Fibroblast of upper back skin (primary cell): ENCODE data around the gene PDE6C.
A peak's percentile ranks its signal among the peaks of the same experiment; 100 is the strongest.

Experiments used
- DNase-seq: peaks from one replicate; pipeline ENCODE4 v3.0.0-alpha.2; 2013

Gene PDE6C

DNA sequence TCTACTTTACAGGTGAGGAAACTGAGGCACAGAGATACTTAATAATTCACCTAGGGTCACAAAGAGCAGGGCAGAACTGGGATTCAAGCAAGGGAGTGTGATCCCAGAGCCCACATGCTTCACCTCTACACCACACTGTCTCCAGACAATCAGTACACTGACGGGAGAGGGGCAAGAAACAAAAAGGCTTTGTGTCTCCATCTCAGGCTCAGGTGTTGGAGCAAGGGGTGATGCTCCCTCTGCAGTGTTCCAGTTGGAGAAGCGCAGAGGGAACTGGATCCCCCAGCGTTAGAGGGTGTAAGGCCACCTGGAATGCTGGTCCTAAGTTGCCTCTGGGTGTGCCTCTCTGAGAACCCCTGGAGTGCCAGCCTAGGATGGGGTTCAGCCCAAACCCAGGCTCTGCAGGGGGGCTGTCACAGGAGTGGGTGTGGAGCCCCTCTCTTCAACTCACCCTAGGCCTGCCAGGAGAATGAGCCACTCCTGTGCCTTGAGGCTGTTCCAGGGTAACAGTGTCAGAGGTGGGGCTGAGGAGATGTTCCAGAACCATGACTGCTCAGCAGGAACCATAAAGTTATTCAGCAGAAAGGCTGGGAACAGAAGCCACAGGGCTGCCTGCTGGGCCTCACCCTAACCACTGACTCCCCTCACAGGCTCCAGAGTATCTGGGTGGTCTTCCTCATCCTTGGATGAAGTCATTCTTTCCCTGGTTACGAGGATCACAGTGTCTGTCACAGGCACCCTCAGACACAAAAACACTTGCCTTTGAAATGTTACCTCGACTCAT, 16.8 kb upstream of the PDE6C start:
- peak; percentile 12 for DNase-seq

DNA sequence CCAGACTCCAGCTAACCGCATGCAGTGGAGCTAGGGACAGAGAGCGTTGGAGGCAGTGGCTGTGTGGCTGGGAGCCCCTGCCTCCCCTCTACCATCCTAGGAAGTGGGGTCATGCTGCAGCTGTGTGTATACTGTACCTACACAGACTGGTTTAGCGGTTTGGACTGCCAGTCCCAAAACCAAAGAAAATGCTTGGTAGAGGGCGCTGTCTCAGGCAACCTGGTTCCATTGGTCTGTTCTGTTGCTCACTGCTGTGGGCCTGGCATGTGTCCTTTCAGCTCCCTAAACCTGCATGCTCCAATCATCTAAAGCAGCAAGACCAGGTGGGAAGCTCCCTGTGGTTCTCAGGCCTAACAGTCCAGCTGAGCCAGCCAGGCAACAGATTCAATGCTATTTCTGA, 15.8 kb upstream of the PDE6C start:
- no peak for DNase-seq

DNA sequence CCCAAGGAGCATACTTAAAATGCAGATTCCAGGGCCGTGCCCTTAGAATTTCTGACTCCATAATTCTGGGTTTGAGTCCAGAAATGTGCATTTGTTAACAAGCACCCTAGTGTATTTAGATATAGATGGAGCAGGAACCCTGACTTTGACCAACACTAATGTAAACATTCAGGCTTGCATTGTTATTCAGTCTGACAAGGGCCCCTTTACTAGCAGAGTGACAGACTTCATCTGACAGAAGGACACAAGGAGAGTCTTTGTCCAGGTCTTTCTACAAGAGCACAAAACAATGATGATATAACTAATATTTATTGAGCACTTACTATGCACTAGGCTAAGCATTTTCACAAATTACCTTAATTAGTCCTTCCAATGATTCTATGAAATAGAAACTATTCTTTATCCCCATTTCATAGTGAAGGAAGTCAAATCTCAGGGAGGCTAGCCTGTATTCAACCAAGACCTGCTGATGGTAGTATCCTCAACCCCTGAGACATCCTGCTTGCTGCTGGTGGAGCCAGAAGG, 15.2 kb upstream of the PDE6C start:
- DNase-seq, result no peak

- no peak for DNase-seq
Observed at GRCh38 chr10:93598157-93598556, 14.2 kb upstream of the PDE6C start.

DNA sequence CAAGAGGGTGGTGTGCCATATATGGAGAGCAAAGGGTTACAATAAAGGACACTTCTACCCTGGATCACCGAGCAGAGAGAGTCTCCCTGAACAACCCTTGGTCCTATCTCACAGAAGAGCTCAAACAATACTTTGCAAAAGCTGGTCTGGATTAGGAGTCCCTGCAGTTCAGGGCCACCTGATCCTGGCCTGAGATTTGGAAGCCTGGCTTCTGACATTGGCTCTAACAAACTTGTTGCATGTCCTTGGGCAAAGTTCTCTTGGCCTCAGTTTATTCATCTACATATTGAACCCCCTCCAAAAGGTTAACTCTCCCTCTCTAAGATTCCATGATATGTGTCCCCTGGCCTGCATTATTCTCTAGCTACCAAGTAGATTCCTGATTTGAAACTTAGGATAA, 13.0 kb upstream of the PDE6C start:
- no peak for DNase-seq

GRCh38 chr10:93599778-93600177, 12.6 kb upstream of the PDE6C start:
- no peak for DNase-seq

DNA sequence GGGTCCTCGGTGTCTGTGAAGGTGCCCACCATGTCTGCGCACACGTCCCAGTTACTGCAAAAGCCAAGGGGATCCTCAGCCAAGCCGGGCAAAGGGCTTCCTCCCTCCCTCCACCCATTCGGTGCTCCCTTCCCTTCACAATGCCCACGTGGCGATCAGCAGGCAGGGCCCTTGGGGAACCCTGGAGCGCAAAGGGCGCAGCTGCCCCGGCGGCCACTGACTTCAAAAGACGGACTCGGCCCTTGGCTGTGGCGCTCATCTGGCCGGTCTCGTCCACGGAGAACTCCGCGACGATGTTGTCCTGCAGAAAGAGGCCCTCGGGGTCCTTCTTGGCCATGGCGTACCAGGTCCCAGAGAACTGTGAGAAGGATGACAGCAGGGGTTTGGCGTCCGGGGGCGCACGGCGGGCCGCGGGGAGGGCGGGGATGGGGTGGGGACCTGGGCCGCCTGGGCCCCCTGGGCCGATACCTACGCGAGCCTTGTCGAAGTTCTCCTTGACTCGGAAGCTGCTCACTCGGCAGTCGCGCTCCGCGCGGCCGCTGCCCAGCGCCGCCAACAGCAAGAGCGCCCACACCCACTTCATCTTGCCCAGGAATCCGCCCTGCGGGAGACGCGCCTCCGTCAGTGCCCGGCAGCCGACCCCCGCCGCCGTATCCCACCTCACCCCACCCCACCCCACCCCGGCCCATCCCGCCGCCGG, 11.7 kb upstream of the PDE6C start:
- DNase-seq, result peak; percentile 27

- DNase-seq, result no peak
Observed at GRCh38 chr10:93601146-93601773, 11.1 kb upstream of the PDE6C start, which contains the start of gene RBP4. Gene RBP4, minus strand, starts transcription at chr10:93601235. Its CDS starts 207 bp downstream, at chr10:93601028.

DNA sequence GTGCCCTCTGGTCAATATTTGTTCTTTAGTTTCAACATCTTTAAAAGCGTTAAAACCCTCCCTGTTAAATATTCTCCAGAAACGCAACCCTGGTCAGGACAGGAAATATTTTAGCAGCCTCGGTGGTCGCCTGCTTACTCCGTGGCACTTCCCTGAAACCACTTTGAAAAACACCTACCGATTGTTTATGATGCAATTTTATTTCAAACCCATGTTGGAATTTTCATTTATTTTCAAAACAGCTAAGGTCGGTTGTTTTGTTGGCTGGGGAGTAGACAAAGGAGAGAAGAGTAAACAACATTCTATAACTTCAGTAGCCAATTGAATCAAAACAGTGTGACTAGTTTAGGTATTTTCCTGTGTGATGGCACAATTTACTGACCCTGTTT, 10.6 kb upstream of the PDE6C start:
- DNase-seq, result no peak

DNA sequence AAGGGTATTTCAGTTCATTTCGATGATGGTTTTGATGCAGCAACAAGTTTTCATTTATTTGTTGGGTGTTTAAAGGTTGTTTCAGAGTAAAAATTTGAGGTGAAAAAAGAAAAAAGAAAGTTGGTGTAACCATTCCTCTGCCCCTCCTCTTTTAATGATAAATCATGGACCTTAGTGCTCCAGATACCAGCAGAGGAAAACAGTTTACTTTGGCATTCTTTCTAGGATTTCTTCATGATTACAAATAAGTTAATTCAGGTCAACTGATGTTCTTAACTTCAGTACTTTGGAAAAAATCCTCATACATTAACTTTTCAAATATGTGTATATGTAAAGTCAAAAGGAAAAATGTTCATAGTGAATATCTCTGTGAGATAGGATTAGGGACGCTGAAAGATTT, 9.3 kb upstream of the PDE6C start:
- DNase-seq, result no peak

DNA sequence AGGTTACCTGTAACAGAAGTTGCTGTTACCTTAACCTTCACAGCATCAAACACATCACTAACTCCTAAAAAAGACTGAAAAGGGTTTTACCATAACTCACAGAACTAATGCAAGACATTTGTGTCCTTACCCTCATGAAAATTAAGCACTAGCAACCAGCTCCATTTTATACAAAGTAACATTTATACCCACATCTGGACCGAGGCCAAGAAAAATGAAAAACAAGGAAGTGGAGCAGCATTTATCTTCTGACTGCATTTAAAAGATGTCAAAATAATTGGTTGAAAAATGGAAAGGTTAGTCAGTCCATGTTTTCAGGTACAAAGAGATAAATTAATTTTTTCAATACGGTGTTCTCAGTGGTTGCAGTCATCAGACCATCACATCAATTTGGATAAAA, 8.2 kb upstream of the PDE6C start:
- DNase-seq, result no peak

GRCh38 chr10:93608421-93608820, 3.9 kb upstream of the PDE6C start:
- DNase-seq, result no peak

GRCh38 chr10:93613126-93613525, 789 bp downstream of the PDE6C start:
- DNase-seq, result no peak

DNA sequence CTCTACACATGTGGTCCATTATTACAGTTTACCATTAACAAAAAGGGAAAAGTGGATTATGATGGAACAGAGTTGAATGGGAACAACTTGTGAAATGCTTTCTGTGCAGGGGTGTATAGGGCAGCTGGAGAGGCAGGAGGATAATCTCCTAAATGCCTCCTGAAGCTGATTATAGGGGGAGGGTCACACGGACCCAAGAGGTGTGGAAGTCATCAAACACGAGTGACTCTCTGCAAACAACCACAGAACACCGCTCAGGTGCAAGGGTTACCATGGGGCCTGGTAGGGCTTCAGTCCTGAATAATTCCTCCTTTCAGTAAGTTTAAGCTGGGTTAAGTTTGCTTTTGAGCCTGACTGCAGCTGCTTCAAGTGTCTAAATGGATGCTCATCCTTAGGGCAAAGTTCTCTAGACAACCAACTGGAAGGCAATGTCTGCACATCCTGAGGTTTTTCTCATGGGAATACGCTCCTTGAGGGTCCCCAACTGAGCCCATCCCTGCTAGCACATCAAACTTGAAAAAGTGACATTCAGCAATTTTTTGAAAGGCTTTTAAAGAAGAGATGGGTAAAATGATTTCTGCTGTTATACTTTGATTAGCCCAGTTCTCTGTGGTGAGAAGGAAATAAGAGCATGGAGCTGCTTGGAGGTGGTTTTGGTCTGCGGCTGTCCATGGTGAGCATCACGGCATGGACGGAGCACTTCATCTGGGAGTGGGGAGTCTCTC, 1.9 kb downstream of the PDE6C start:
- DNase-seq, result no peak

DNA sequence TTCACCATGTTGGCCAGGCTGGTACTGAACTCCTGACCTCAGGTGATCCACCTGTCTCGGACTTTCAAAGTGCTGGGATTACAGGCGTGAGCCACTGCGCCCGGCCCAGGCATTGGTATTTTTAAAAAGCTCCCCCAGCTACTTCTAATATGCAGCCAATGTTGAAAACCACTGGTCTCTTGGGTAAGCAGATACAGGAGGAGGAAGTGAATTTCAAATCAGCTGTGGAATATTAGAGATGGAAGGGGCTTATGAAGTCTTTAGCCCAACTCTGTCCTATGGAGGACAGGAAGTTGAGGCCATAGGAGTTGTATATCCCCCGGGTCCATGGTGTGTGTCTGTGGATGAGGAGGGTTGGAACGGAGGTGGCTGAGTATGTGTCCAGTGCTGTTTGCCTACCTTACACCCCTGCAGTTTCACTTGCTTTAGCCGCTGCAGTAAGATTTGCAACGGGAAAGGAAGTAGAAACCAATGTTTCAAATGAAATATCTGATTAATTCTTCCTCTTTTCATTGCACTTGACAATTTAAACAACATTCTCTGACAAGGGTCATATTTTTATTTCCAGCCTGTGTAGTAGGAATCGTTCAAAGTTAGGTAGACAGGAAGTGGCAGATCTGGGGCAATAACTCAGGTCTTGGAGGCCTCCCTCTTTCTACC, 3.4 kb downstream of the PDE6C start:
- DNase-seq, result no peak

- DNase-seq, result no peak
Observed at GRCh38 chr10:93620925-93621324, 8.6 kb downstream of the PDE6C start.

DNA sequence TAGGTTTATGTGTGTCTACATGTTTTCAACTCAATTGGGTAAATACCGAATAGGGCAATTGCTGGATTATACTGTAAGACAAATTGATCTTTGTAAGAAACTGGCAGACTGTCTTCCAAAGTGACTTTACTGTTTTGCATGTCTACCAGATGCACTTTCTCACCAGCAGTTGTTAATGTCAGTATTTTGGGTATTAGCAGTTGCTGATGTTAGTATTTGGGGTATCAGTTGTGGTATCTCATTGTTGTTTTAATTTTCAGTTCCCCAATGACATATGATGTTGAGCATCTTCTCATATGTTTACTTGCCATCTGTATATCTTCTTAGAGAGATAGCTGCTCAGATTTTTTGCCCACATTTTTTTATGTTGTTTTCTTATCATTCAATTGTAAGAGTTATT, 10.6 kb downstream of the PDE6C start:
- no peak for DNase-seq

DNA sequence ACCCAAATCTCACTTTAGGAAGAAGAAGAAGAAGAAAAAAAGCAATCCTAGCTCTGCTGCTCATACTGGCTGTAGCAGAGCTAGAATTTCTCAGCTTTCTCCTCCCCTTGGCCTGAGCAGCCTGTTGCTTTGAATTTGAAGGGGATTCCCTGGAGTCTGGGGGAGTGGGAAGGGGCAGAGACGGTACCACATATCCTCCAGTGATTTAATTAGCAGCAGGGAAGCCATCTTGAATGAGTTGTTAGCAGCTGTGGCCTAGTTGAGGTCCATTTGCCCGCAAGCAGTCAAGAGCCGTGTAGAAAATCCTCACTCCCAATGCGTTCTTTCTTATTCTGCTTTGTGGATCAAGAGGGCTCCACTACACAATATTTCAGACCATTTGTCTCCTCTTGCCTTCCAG, 16.5 kb downstream of the PDE6C start:
- no peak for DNase-seq

DNA sequence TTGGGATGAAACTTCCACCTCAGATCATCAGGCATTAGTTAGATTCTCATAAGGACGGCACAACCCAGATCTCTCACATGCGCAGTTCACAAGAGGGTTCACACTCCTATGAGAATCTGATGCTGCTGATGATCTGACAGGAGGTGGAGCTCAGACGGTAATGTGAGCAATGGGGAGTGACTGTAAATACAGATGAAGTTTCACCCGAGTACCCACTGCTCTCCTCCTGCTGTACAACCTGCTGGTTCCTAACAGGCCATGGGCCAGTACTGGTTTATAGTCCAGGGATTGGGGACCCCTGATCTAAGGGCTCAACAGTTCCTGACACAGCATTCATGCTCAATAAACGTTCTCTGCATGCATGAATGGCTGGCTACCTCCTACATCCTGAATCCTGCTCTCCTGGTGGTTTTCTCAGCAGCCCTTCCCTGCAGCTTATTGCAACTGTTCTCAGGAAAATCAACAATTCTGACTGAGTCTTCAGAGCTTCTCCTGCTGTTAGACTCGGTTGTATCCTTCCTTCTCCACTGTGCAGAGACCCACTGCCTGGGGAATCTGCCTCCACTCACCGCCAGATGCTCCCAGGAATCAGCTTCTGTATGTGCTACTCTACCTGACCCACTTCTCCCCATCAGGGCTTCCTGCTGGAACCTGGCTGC, 17.4 kb downstream of the PDE6C start:
- no peak for DNase-seq

DNA sequence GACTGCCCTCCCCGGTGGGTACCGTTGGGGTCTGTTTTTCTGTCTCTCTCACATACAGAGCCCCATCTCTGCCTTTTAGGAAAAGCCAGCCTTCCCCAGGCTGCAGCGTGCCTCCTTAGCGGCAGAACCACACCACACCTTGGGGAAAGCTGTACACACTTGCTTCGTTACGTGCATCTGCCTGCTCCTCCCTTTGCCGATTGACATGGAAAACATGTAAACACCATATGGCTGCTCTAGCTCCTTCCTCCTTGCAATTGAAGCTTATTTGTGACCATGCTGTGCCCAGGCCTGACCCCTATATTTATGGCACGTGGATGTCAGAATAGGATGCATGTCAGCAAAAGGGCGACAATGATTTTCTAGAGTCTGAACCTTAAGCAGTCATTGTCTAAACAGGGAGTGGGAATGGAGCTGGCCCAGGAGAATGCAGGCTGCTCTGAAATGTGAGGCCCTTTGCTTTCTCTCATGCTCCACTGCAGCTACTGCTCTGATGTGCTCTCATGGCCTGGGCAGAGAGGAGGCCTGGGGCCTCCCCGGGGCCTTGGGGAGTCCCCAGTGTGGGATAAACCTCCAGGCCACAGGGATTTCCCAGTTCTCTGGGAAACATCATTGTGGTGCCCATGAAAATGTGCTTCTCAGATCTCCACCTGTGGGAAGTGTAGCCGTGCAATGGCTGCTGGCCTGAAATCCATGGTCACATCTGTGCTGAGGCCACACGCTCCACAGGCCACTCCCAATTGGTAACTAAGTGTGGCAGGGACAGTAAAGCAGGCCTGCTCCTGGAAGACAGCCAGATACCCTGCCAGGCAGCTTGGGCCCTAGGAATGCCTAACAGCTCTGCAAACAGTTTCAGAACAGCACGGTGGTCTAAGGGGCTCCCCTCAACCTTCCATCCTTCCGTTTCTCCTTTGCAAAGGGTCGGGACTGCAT, 18.6 kb downstream of the PDE6C start:
- DNase-seq, result no peak

- no peak for DNase-seq
Observed at GRCh38 chr10:93639791-93640190, 27.5 kb downstream of the PDE6C start.
